Left lung (tissue), 10 donors: ENCODE measurements around the gene ABCA1. TPM values are rescaled to one million over a fixed set of nuclear protein-coding genes. Genes with fewer than 3 reads are reported as not detected.
A peak's percentile ranks its signal among the peaks of the same experiment; 100 is the strongest.
"Not testable (repeated sequence)": the region's sequence is repeated elsewhere in the genome, so short reads cannot be mapped to it uniquely, and the experiment has no call there.

Experiments used
- ATAC-seq: fragments of 200-7000 bp; cut with Tn5 transposase; one replicate; pipeline ENCODE4 v1.9.1; 2020; ENCODE audit warnings: moderate library complexity
- DNase-seq, 4 donors: peaks; one replicate each; pipeline ENCODE4 v3.0.0-alpha.2; 2013 to 2020
- H3K27ac ChIP-seq, 2 donors: fragments of 200-600 bp; sonication (generic) in 1 of 2; one replicate each; pipeline versions ENCODE4 v1.5.0 to v1.8.0; 2020 to 2021
- H3K27me3 ChIP-seq, 2 donors: fragments of 200-600 bp; sonication (generic) in 1 of 2; one replicate each; pipeline versions ENCODE4 v1.5.0 to v1.8.0; 2020 to 2021
- H3K36me3 ChIP-seq, 2 donors: fragments of 200-600 bp; sonication (generic) in 1 of 2; one replicate each; pipeline versions ENCODE4 v1.5.0 to v1.8.0; 2020 to 2021
- H3K4me1 ChIP-seq, 2 donors: fragments of 200-600 bp; one replicate each; pipeline ENCODE4 v1.8.0; 2021
- H3K4me3 ChIP-seq, 2 donors: fragments of 200-600 bp; sonication (generic) in 1 of 2; one replicate each; pipeline versions ENCODE4 v1.5.0 to v1.8.0; 2020 to 2021; ENCODE audit warnings: mild to moderate bottlenecking in 1 of 2
- H3K9me3 ChIP-seq, 2 donors: fragments of 200-600 bp; sonication (generic) in 1 of 2; one replicate each; pipeline versions ENCODE4 v1.5.0 to v1.8.0; 2020 to 2021
- intact Hi-C, 2 donors: fragments of 100-400 bp; cut with DNase I; formaldehyde crosslinking; loops; one replicate each; pipeline versions ENCODE4 v1.11.2 to v1.14.2; 2022
- polyA plus RNA-seq, 6 donors: library from polyadenylated mRNA; unstranded; fragments of 120-200 nt; gene quantifications; one replicate each; pipeline ENCODE4 v1.2.1, GENCODE V29; 2013; ENCODE audit not compliant: insufficient read length in 6 of 6
- total RNA-seq, 2 donors: library from RNA; stranded (reverse); fragmentation: NEBNext Ultra II Directional; extraction: Animal tissue kit (Norgen Biotek cat#: 25700); gene quantifications; one replicate each; pipeline ENCODE4 v1.2.1, GENCODE V29; 2021
- TF ChIP-seq, protein P1 (sequence below), 2 donors: fragments of 200-600 bp; sonication (generic) in 1 of 2; IDR thresholded peaks; one replicate each; pipeline versions ENCODE4 v1.5.0 to v1.8.0; 2021; ENCODE audit warnings: antibody characterized with exemption in 2 of 2
- donor health status: DM: no; HTN: yes; CAD: no.
- donor health status: DM: no; HTN: no; CAD: no.

Gene ABCA1
- total and polyA plus RNA-seq, 8 donors, result 12.8 to 53.0 (median 18.2) TPM

GRCh38 chr9:104856413-104856941, 71.5 kb downstream of the ABCA1 start:
- Histone ChIP-seq H3K4me1 (peaks cover 5 to 33% of the 10 kb centered on the region in 2 donors), H3K27me3 (no peaks in the 10 kb centered on the region), H3K36me3 (peaks cover 0 to 50% of the 10 kb centered on the region in 2 donors), H3K9me3 (no peaks in the 10 kb centered on the region), H3K27ac (no peak overlapping the region), H3K4me3 (no peak overlapping the region)
- ATAC-seq (no peak), DNase-seq (no peak)
- intact Hi-C loops, result no loop called here
- TF ChIP-seq, protein P1, sequence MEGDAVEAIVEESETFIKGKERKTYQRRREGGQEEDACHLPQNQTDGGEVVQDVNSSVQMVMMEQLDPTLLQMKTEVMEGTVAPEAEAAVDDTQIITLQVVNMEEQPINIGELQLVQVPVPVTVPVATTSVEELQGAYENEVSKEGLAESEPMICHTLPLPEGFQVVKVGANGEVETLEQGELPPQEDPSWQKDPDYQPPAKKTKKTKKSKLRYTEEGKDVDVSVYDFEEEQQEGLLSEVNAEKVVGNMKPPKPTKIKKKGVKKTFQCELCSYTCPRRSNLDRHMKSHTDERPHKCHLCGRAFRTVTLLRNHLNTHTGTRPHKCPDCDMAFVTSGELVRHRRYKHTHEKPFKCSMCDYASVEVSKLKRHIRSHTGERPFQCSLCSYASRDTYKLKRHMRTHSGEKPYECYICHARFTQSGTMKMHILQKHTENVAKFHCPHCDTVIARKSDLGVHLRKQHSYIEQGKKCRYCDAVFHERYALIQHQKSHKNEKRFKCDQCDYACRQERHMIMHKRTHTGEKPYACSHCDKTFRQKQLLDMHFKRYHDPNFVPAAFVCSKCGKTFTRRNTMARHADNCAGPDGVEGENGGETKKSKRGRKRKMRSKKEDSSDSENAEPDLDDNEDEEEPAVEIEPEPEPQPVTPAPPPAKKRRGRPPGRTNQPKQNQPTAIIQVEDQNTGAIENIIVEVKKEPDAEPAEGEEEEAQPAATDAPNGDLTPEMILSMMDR (IDR thresholded peaks at IDR 0.05), result no peak

DNA sequence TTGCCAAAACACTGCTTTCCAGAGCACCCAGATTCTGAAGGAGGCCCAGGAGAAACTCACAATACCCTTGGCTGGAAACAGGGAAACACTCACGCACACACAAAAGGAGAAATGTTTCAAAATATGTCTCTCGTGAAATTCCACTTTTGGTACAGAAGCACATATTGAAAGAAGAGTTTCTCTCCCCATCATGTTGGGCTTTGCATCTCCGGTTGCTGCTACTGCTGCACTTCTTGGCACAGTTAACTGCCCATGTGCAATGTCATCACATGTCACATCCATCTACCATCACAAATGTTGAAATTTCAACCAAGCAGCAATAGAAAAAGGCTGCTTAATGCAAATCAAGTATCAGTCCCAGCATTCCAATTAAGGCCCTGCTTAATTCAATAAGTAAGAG, 72.1 kb downstream of the ABCA1 start:
- ATAC-seq, result no peak
- Histone ChIP-seq H3K27ac (no peak overlapping the region), H3K27me3 (no peaks in the 10 kb centered on the region), H3K4me3 (no peak overlapping the region), H3K9me3 (no peaks in the 10 kb centered on the region), H3K36me3 (peaks cover 0 to 50% of the 10 kb centered on the region in 2 donors), H3K4me1 (peaks cover 3 to 33% of the 10 kb centered on the region in 2 donors)
- peak in 1 of 4 donors; percentile 28 for DNase-seq
- TF ChIP-seq, protein P1 (IDR thresholded peaks at IDR 0.05), result no peak
- intact Hi-C loops, result no loop called here

DNA sequence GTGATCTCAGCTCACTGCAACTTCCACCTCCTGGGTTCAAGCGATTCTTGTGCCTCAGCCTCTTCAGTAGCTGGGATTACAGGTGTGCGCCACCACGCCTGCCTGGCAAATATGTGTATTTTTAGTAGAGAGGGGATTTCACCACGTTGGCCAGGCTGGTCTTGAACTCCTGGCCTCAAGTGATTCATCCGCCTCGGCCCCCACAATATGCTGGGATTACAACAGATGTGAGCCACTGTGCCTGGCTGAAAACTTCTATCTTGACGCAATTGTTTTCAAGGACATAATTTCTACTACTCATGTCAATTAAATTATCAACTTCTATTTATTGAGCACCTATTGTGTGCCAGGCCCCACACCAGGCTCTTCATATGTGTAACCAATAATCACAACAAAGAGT, 72.7 kb downstream of the ABCA1 start:
- peaks cover 0 to 50% of the 10 kb centered on the region in 2 donors for H3K36me3 ChIP-seq
- peak overlapping the region in 1 of 2 donors; percentile 8 for H3K27ac ChIP-seq
- H3K9me3 ChIP-seq, DNase-seq, intact Hi-C loops, ATAC-seq, H3K27me3 ChIP-seq, H3K4me3 ChIP-seq: not testable (repeated sequence)
- H3K4me1 ChIP-seq, result peaks cover 0 to 33% of the 10 kb centered on the region in 2 donors

DNA sequence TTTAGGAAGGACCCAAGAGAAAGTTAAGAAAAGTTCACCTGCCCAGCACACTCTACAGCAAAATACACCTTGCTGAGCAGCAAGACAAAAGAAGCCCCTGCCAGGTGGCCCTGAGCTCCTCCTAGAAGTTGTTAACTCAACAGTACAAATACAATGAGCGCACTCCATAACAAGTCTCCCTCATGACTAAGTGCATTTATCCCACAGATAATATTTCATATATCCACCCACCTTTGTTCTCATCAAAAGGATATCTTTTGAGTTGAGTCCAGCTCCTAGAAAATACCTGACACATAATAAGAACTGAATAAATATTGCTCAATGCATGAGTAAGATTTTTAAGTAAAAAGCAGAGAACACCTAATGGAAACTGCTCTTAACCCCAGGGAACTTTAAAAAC, 73.3 kb downstream of the ABCA1 start:
- H3K4me1 ChIP-seq, result peaks cover 0 to 29% of the 10 kb centered on the region in 2 donors
- no peaks in the 10 kb centered on the region for H3K27me3 ChIP-seq
- H3K4me3 ChIP-seq, result no peak overlapping the region
- H3K27ac ChIP-seq, result peak overlapping the region in 1 of 2 donors; percentile 8
- intact Hi-C loops, result no loop called here
- TF ChIP-seq, protein P1 (IDR thresholded peaks at IDR 0.05), result no peak
- H3K36me3 ChIP-seq, result peaks cover 0 to 50% of the 10 kb centered on the region in 2 donors
- DNase-seq, result no peak
- H3K9me3 ChIP-seq, result no peaks in the 10 kb centered on the region
- ATAC-seq, result peak; percentile 44

GRCh38 chr9:104853683-104854082, 74.3 kb downstream of the ABCA1 start:
- DNase-seq (no peak), ATAC-seq (no peak)
- peaks cover 0 to 28% of the 10 kb centered on the region in 2 donors for H3K4me1 ChIP-seq
- no peaks in the 10 kb centered on the region for H3K9me3 ChIP-seq
- no peaks in the 10 kb centered on the region for H3K27me3 ChIP-seq
- H3K27ac ChIP-seq, result no peak overlapping the region
- TF ChIP-seq, protein P1 (IDR thresholded peaks at IDR 0.05), result no peak
- no peak overlapping the region for H3K4me3 ChIP-seq
- intact Hi-C loops, result no loop called here
- H3K36me3 ChIP-seq, result peaks cover 0 to 47% of the 10 kb centered on the region in 2 donors

- ATAC-seq (no peak), DNase-seq (no peak)
- Histone ChIP-seq H3K36me3 (peaks cover 0 to 42% of the 10 kb centered on the region in 2 donors), H3K27me3 (no peaks in the 10 kb centered on the region), H3K4me1 (peaks cover 0 to 28% of the 10 kb centered on the region in 2 donors), H3K9me3 (no peaks in the 10 kb centered on the region), H3K4me3 (no peak overlapping the region), H3K27ac (no peak overlapping the region)
- TF ChIP-seq, protein P1 (IDR thresholded peaks at IDR 0.05), result no peak
- intact Hi-C loops, result no loop called here
These were observed 74.8 kb downstream of the ABCA1 start for GRCh38 chr9:104853159-104853558.
